ENCODE data around the gene GPR3.

The GPR3 gene

DNA sequence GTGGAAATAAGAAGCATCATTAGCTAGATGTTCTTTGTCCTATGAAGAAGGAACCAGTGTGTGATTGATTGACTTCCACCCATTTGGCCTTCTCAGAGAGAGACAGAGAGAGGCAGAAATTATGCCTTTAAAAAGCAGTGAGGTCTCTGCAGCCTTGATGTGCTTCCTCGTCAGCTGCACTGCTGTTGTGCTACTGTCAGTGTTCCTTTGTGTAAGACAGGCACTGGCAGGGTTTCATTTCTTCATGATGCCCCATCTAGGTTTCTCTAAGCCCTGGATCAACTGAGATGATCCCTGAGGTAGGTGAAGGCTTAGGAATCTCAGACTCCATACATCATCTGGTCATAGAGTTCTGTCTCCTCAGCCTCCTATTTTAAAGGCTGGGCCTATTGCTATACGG, 34.9 kb downstream of the GPR3 start:
- no peak for TF ChIP-seq TEAD4 (IDR thresholded peaks at IDR 0.05)
- TF ChIP-seq ZBTB7A (IDR thresholded peaks at IDR 0.05; ENCODE audit: low read depth), result no peak
- TF ChIP-seq REST (IDR thresholded peaks at IDR 0.05; ENCODE audit: low read depth), result no peak
- TF ChIP-seq TAF1 (IDR thresholded peaks at IDR 0.05; ENCODE audit: low read depth), result no peak
- no peak for TF ChIP-seq USF1 (IDR thresholded peaks at IDR 0.05)
- TF ChIP-seq NFIC (IDR thresholded peaks at IDR 0.05), result no peak
- TF ChIP-seq EGR1 (IDR thresholded peaks at IDR 0.05), result no peak
- TF ChIP-seq CEBPB (IDR thresholded peaks at IDR 0.05), result no peak
- TF ChIP-seq EP300 (IDR thresholded peaks at IDR 0.05; ENCODE audit: borderline replicate concordance), result no peak
- no peak for TF ChIP-seq RAD21 (IDR thresholded peaks at IDR 0.05; ENCODE audit: low read depth)
- TF ChIP-seq CREB1 (IDR thresholded peaks at IDR 0.05; ENCODE audit: low read depth), result no peak
- no peak for TF ChIP-seq TCF12 (IDR thresholded peaks at IDR 0.05; ENCODE audit: low read depth)
- no peak for TF ChIP-seq MAX (IDR thresholded peaks at IDR 0.05)
- TF ChIP-seq FOXM1 (IDR thresholded peaks at IDR 0.05; ENCODE audit: borderline replicate concordance, low read depth), result no peak
- no peak for TF ChIP-seq YY1 (IDR thresholded peaks at IDR 0.05; ENCODE audit: low read depth)

DNA sequence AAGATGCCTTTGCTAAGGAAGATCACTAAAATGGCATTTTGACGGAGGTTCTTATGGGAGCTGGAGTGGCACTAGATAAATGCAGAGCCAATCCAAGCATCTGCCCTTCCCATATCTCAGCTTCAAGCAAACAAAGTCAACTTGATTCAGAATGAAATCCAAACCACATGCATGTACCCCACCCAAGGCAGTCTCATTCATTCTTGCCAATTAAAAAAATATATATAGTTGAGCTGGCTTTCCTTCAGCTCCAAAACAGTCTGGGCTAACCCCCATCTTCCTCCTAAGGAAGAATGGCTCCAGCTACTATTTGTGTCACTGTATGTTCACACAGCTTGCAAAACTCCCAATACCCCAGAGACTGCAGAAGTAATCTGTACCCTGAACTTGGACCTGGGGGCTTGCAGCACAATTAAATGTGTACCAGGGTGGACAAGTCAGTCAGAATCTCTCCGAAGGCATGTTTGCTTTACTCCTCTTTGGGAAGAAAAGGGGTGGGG, 35.4 kb downstream of the GPR3 start:
- no peak for TF ChIP-seq TEAD4 (IDR thresholded peaks at IDR 0.05)
- no peak for TF ChIP-seq TAF1 (IDR thresholded peaks at IDR 0.05; ENCODE audit: low read depth)
- TF ChIP-seq CREB1 (IDR thresholded peaks at IDR 0.05; ENCODE audit: low read depth), result no peak
- no peak for TF ChIP-seq RAD21 (IDR thresholded peaks at IDR 0.05; ENCODE audit: low read depth)
- TF ChIP-seq CEBPB (IDR thresholded peaks at IDR 0.05), result no peak
- TF ChIP-seq ZBTB7A (IDR thresholded peaks at IDR 0.05; ENCODE audit: low read depth), result no peak
- TF ChIP-seq EP300 (IDR thresholded peaks at IDR 0.05; ENCODE audit: borderline replicate concordance), result no peak
- no peak for TF ChIP-seq NFIC (IDR thresholded peaks at IDR 0.05)
- no peak for TF ChIP-seq USF1 (IDR thresholded peaks at IDR 0.05)
- no peak for TF ChIP-seq YY1 (IDR thresholded peaks at IDR 0.05; ENCODE audit: low read depth)
- no peak for TF ChIP-seq REST (IDR thresholded peaks at IDR 0.05; ENCODE audit: low read depth)
- no peak for TF ChIP-seq FOXM1 (IDR thresholded peaks at IDR 0.05; ENCODE audit: borderline replicate concordance, low read depth)
- TF ChIP-seq TCF12 (IDR thresholded peaks at IDR 0.05; ENCODE audit: low read depth), result no peak
- TF ChIP-seq EGR1 (IDR thresholded peaks at IDR 0.05), result no peak
- no peak for TF ChIP-seq MAX (IDR thresholded peaks at IDR 0.05)

DNA sequence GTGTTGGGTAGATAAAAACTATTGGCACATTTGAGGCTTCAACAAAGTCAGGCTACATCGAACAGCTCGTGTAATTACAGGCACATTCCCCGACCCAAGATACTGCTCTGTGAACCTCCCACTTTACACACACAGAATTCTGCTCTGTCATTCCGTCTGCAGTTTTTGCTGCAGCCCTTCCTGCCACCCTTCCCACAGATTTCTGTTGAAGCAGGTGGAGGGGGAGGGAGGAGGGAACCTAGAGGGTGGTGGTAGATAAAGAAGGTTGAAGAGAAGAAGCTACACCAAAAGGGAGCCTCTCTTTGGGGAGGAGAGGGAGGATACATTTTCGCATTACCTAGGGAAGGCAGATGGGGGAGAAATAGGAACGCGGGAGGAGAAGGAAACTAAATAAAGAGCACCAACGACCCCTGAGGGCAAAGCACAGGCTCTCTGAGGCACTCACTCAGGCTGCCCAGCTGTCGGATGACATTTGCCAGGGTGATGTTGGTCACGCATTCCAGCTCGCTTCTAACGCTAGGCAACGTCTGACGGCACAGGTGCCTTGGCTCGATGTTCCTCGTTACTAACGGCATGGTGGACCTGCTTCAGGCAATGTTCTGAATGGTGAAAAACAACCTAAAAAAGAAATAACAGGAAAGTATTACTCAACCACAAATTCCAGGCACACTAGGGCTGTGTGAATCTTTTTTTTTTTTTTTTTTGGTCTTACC, 36.0 kb downstream of the GPR3 start:
- TF ChIP-seq CREB1 (IDR thresholded peaks at IDR 0.05; ENCODE audit: low read depth) (no peak), EGR1 (IDR thresholded peaks at IDR 0.05) (no peak)

GRCh38 chr1:27429029-27429425, 36.6 kb downstream of the GPR3 start:
- no peak for TF ChIP-seq EP300 (IDR thresholded peaks at IDR 0.05; ENCODE audit: borderline replicate concordance)
- TF ChIP-seq TAF1 (IDR thresholded peaks at IDR 0.05; ENCODE audit: low read depth), result no peak
- no peak for TF ChIP-seq FOXM1 (IDR thresholded peaks at IDR 0.05; ENCODE audit: borderline replicate concordance, low read depth)
- no peak for TF ChIP-seq YY1 (IDR thresholded peaks at IDR 0.05; ENCODE audit: low read depth)
- TF ChIP-seq REST (IDR thresholded peaks at IDR 0.05; ENCODE audit: low read depth), result no peak
- TF ChIP-seq USF1 (IDR thresholded peaks at IDR 0.05), result no peak
- TF ChIP-seq TCF12 (IDR thresholded peaks at IDR 0.05; ENCODE audit: low read depth), result no peak
- no peak for TF ChIP-seq TEAD4 (IDR thresholded peaks at IDR 0.05)
- no peak for TF ChIP-seq CREB1 (IDR thresholded peaks at IDR 0.05; ENCODE audit: low read depth)
- no peak for TF ChIP-seq NFIC (IDR thresholded peaks at IDR 0.05)
- no peak for TF ChIP-seq EGR1 (IDR thresholded peaks at IDR 0.05)
- TF ChIP-seq RAD21 (IDR thresholded peaks at IDR 0.05; ENCODE audit: low read depth), result no peak
- no peak for TF ChIP-seq CEBPB (IDR thresholded peaks at IDR 0.05)
- TF ChIP-seq ZBTB7A (IDR thresholded peaks at IDR 0.05; ENCODE audit: low read depth), result no peak
- no peak for TF ChIP-seq MAX (IDR thresholded peaks at IDR 0.05)

Measured in Ishikawa (cell line).